HCT116 (cell line): Measurements from ENCODE around the gene ARHGDIG. TPM values are rescaled to one million over a fixed set of nuclear protein-coding genes. Genes with fewer than 3 reads are reported as not detected.

Source experiments
- ATAC-seq: fragments of 200-7000 bp; cut with Tn5 transposase; 2 replicates; pipeline ENCODE4 v1.9.1; 2020; ENCODE audit warnings: mild to moderate bottlenecking, moderate library complexity
- BruUV-seq: library from RNA; stranded (reverse); fragments of 400-500 nt; replicated peaks from 2 replicates; lab custom pipeline; 2021; lab: Mats Ljungman, UMichigan
- CTCF ChIA-PET: fragments of 300-600 bp; sonication (Branson Sonifier 250); formaldehyde crosslinking; loops from one replicate; lab custom pipeline; 2021; ENCODE audit warnings: antibody characterized with exemption; lab: Charles Lee
- POLR2A ChIA-PET: fragments of 300-600, 350-600 bp; sonication (Branson Sonifier 250); formaldehyde crosslinking; loops from one replicate; lab custom pipeline; 2021; ENCODE audit warnings: antibody characterized with exemption; lab: Charles Lee
- RAD21 ChIA-PET, 2 experiments: fragments of 300-600 bp; sonication (Branson Sonifier 250); formaldehyde crosslinking; loops; one replicate each; lab custom pipeline; 2023; ENCODE audit warnings: low total read pairs in 2 of 2; ENCODE audit not compliant: uncharacterized antibody in 2 of 2, unreplicated experiment in 2 of 2, low non-redundant PET in 1 of 2; lab: Charles Lee
- DNase-seq: peaks from one replicate; pipeline ENCODE4 v3.0.0-alpha.2; 2010; ENCODE audit warnings: low read depth, low spot score
- H2AFZ ChIP-seq: fragments of 200-600 bp; shearing (Covaris generic), sonication (generic); 2 replicates; pipeline ENCODE4 v1.6.1; 2017; ENCODE audit warnings: low read depth, mixed run types, mixed read lengths, antibody characterized with exemption, low read length; ENCODE audit not compliant: poor library complexity, severe bottlenecking
- H3K27ac ChIP-seq: 2 replicates; pipeline ENCODE4 v1.5.1; 2012; ENCODE audit warnings: low read depth, low read length
- H3K27me3 ChIP-seq: fragments of 200-600 bp; sonication (generic); 2 replicates; pipeline ENCODE4 v1.6.1; 2016; ENCODE audit warnings: mixed run types, low read length, mixed read lengths; ENCODE audit not compliant: insufficient read depth
- H3K36me3 ChIP-seq, 2 experiments: fragments of 200-500 bp in 1 of 2; fragments of 200-600 bp in 1 of 2; sonication (Bioruptor generic) in 1 of 2; sonication (generic) in 1 of 2; 2 replicates each; pipeline versions ENCODE4 v1.5.1 to v1.6.1; 2014 to 2016; ENCODE audit warnings: low read length in 2 of 2, inconsistent platforms in 1 of 2, mixed read lengths in 1 of 2, mixed run types in 1 of 2; ENCODE audit not compliant: insufficient read depth in 2 of 2, control insufficient read depth in 1 of 2
- H3K4me1 ChIP-seq, 2 experiments: fragments of 200-600 bp in 1 of 2; sonication (generic) in 1 of 2; 2 replicates each; pipeline versions ENCODE4 v1.5.1 to v1.6.1; 2012 to 2017; ENCODE audit warnings: low read length in 2 of 2, inconsistent platforms in 1 of 2, mild to moderate bottlenecking in 1 of 2, mixed read lengths in 1 of 2, mixed run types in 1 of 2, moderate library complexity in 1 of 2; ENCODE audit not compliant: insufficient read depth in 2 of 2, control insufficient read depth in 1 of 2
- H3K4me2 ChIP-seq: fragments of 200-600 bp; sonication (generic); 2 replicates; pipeline ENCODE4 v1.6.1; 2017; ENCODE audit warnings: mixed run types, low read length, mixed read lengths
- H3K4me3 ChIP-seq, 2 experiments: fragments of 200-600 bp in 1 of 2; sonication (generic) in 1 of 2; replicated peaks in 1 of 2; 2 replicates each; pipeline ENCODE4 v1.5.1; 2011 to 2016; ENCODE audit warnings: low read length in 2 of 2, control low read depth in 1 of 2, low read depth in 1 of 2, mild to moderate bottlenecking in 1 of 2, mixed read lengths in 1 of 2, mixed run types in 1 of 2
- H3K79me2 ChIP-seq: fragments of 200-600 bp; sonication (generic); 2 replicates; pipeline ENCODE4 v1.6.1; 2017; ENCODE audit warnings: mild to moderate bottlenecking, mixed run types, low read length, moderate library complexity, mixed read lengths; ENCODE audit not compliant: insufficient read depth
- H3K9ac ChIP-seq: fragments of 200-600 bp; sonication (generic); 2 replicates; pipeline ENCODE4 v1.6.1; 2016; ENCODE audit warnings: low read length, mixed read lengths
- H3K9me2 ChIP-seq: fragments of 200-600 bp; sonication (generic), shearing (Covaris generic); 2 replicates; pipeline ENCODE4 v1.6.1; 2017; ENCODE audit warnings: mixed run types, mild to moderate bottlenecking, moderate library complexity; ENCODE audit not compliant: insufficient read depth
- H3K9me3 ChIP-seq, 2 experiments: fragments of 200-500 bp in 1 of 2; fragments of 200-600 bp in 1 of 2; sonication (Bioruptor generic) in 1 of 2; sonication (generic) in 1 of 2; 2 replicates each; pipeline ENCODE4 v1.6.1; 2014 to 2017; ENCODE audit warnings: low read length in 2 of 2, mixed read lengths in 2 of 2, inconsistent platforms in 1 of 2, low read depth in 1 of 2, mild to moderate bottlenecking in 1 of 2, mixed run types in 1 of 2, moderate library complexity in 1 of 2; ENCODE audit not compliant: control insufficient read depth in 1 of 2, insufficient read depth in 1 of 2
- H4K20me1 ChIP-seq: fragments of 200-600 bp; sonication (generic), shearing (Covaris generic); 2 replicates; pipeline ENCODE4 v1.6.1; 2017; ENCODE audit warnings: mixed run types, mild to moderate bottlenecking, moderate library complexity; ENCODE audit not compliant: insufficient read depth
- ATF3 ChIP-seq: IDR thresholded peaks from 2 replicates; pipeline ENCODE4 v1.6.1; 2012
- CBX3 ChIP-seq: IDR thresholded peaks from 2 replicates; pipeline ENCODE4 v1.6.1; 2012; ENCODE audit warnings: low read depth
- CEBPB ChIP-seq: IDR thresholded peaks from 2 replicates; pipeline ENCODE4 v1.6.1; 2012; ENCODE audit warnings: low read depth
- CTCF ChIP-seq, 3 experiments: fragments of 200-600 bp in 1 of 3; sonication (generic) in 1 of 3; IDR thresholded peaks in 2 of 3; conservative IDR thresholded peaks in 1 of 3; 2 replicates each; pipeline ENCODE4 v1.5.1; 2012 to 2017; ENCODE audit warnings: low read depth in 2 of 3, low read length in 2 of 3, antibody characterized with exemption in 1 of 3, borderline replicate concordance in 1 of 3, control low read depth in 1 of 3, mild to moderate bottlenecking in 1 of 3, mixed read lengths in 1 of 3, mixed run types in 1 of 3, moderate library complexity in 1 of 3; ENCODE audit not compliant: insufficient read depth in 1 of 3
- EGR1 ChIP-seq: IDR thresholded peaks from 2 replicates; pipeline ENCODE4 v1.6.1; 2012; ENCODE audit warnings: low read depth
- EZH2 ChIP-seq: fragments of 200-600 bp; sonication (generic); IDR thresholded peaks from 2 replicates; pipeline ENCODE4 v1.6.1; 2017; ENCODE audit warnings: antibody characterized with exemption, mixed run types
- FOSL1 ChIP-seq: IDR thresholded peaks from 2 replicates; pipeline ENCODE4 v1.6.1; 2012; ENCODE audit warnings: low read depth
- JUND ChIP-seq: IDR thresholded peaks from 2 replicates; pipeline ENCODE4 v1.6.1; 2012
- MAX ChIP-seq: IDR thresholded peaks from 2 replicates; pipeline ENCODE4 v1.6.1; 2012
- POLR2A ChIP-seq: IDR thresholded peaks from 2 replicates; pipeline ENCODE4 v1.7.0; 2011; ENCODE audit warnings: borderline replicate concordance; ENCODE audit not compliant: insufficient read depth, insufficient read length; ENCODE audit errors: extremely low read depth
- POLR2AphosphoS5 ChIP-seq: IDR thresholded peaks from 2 replicates; pipeline ENCODE4 v1.6.1; 2011; ENCODE audit warnings: mild to moderate bottlenecking, low read depth, low read length, moderate library complexity
- RAD21 ChIP-seq: IDR thresholded peaks from 2 replicates; pipeline ENCODE4 v1.6.1; 2012; ENCODE audit warnings: low read depth, mild to moderate bottlenecking
- SIN3A ChIP-seq: IDR thresholded peaks from 2 replicates; pipeline ENCODE4 v1.6.1; 2012; ENCODE audit warnings: low read depth
- SP1 ChIP-seq: IDR thresholded peaks from 2 replicates; pipeline ENCODE4 v1.6.1; 2012; ENCODE audit warnings: low read depth
- SRF ChIP-seq: IDR thresholded peaks from 2 replicates; pipeline ENCODE4 v1.6.1; 2012; ENCODE audit warnings: low read depth
- TCF7L2 ChIP-seq: IDR thresholded peaks from 2 replicates; pipeline ENCODE4 v1.7.0; 2011; ENCODE audit warnings: borderline replicate concordance, inconsistent platforms; ENCODE audit not compliant: insufficient read depth, insufficient read length; ENCODE audit errors: extremely low read depth
- YY1 ChIP-seq: IDR thresholded peaks from 2 replicates; pipeline ENCODE4 v1.6.1; 2011; ENCODE audit warnings: low read length, low read depth, moderate library complexity, mild to moderate bottlenecking; ENCODE audit not compliant: insufficient replicate concordance; ENCODE audit errors: extremely low read depth
- ZFX ChIP-seq: fragments of 450-650 bp; IDR thresholded peaks from 2 replicates; pipeline ENCODE4 v1.6.1; 2017
- intact Hi-C: fragments of 100-400 bp; cut with micrococcal nuclease; formaldehyde crosslinking; loops from 2 replicates; pipeline ENCODE4 v1.10.0; 2022
- total RNA-seq: library from RNA; stranded (reverse); gene quantifications from one replicate; pipeline ENCODE4 v1.2.1, GENCODE V29; 2021; ENCODE audit not compliant: unreplicated experiment

The ARHGDIG gene
- total RNA-seq, 1 experiment from 2014 or later: not detected

GRCh38 chr16:278863-279366 lies 1.5 kb upstream of the ARHGDIG start:
- no peaks in the 10 kb centered on the region for H3K36me3 ChIP-seq
- H3K9me3 ChIP-seq: no peaks in the 10 kb centered on the region
- DNase-seq: no peak
- peak; percentile 62; the same call in 1 of the 2 replicates for ATAC-seq
- intact Hi-C loops: no loop called here
- TF ChIP-seq SIN3A (no peak), SRF (no peak), FOSL1 (no peak), JUND (no peak), ATF3 (no peak), RAD21 (no peak), CEBPB (no peak), POLR2AphosphoS5 (no peak), CTCF (IDR thresholded peaks at IDR 0.05 in 2 of 3, conservative IDR thresholded peaks at IDR 0.05 in 1 of 3; ENCODE audit: borderline replicate concordance in 1 of 3, insufficient read depth in 1 of 3, low read depth in 2 of 3, low read length in 2 of 3) (no peak), SP1 (no peak; the same call in 1 of the 2 replicates), MAX (no peak), ZFX (no peak), TCF7L2 (no peak), YY1 (no peak), EZH2 (no peak), EGR1 (no peak), CBX3 (no peak), POLR2A (no peak)
- TF ChIP-seq, all 23 proteins: peak for 0
- RAD21 ChIA-PET: no interaction called here
- no peak overlapping the region for H3K4me3 ChIP-seq
- no peak overlapping the region for H3K9ac ChIP-seq
- no peaks in the 10 kb centered on the region for H3K9me2 ChIP-seq
- no peaks in the 10 kb centered on the region for H4K20me1 ChIP-seq
- no peak overlapping the region for H2AFZ ChIP-seq
- H3K27ac ChIP-seq: no peak overlapping the region
- H3K4me1 ChIP-seq: no peaks in the 10 kb centered on the region
- no peaks in the 10 kb centered on the region for H3K79me2 ChIP-seq
- CTCF ChIA-PET: no interaction called here
- H3K4me2 ChIP-seq: no peak overlapping the region
- POLR2A ChIA-PET: no interaction called here
- H3K27me3 ChIP-seq: no peaks in the 10 kb centered on the region
- no TSS peak for BruUV-seq
